GM21619 (cell line): ENCODE results near the gene CALHM4.
"Not testable (repeated sequence)": the region's sequence is repeated elsewhere in the genome, so short reads cannot be mapped to it uniquely, and the experiment has no call there.

Experiments
- ATAC-seq: cut with Tn5 transposase; IDR thresholded peaks from one replicate; pipeline ENCODE4 v1.9.1; 2021; ENCODE audit not compliant: unreplicated experiment

CALHM4 gene

GRCh38 chr6:116572162-116572561, 18.6 kb downstream of the CALHM4 start:
- no peak for ATAC-seq

- no peak for ATAC-seq
These were observed 21.7 kb downstream of the CALHM4 start for GRCh38 chr6:116575227-116575626.

GRCh38 chr6:116577486-116577885, 23.9 kb downstream of the CALHM4 start:
- no peak for ATAC-seq

GRCh38 chr6:116578335-116578734, 24.8 kb downstream of the CALHM4 start:
- no peak for ATAC-seq

- no peak for ATAC-seq
These were observed 25.6 kb downstream of the CALHM4 start for GRCh38 chr6:116579143-116579542.

- no peak for ATAC-seq
These were observed 26.6 kb downstream of the CALHM4 start for GRCh38 chr6:116580198-116580597.

GRCh38 chr6:116586276-116586675, 32.7 kb downstream of the CALHM4 start:
- no peak for ATAC-seq

GRCh38 chr6:116586738-116587137, 33.2 kb downstream of the CALHM4 start:
- no peak for ATAC-seq

- ATAC-seq, result no peak
These were observed 41.7 kb downstream of the CALHM4 start for GRCh38 chr6:116595247-116595646.

GRCh38 chr6:116596815-116597214, 43.3 kb downstream of the CALHM4 start:
- no peak for ATAC-seq

GRCh38 chr6:116603916-116604315, 50.4 kb downstream of the CALHM4 start:
- ATAC-seq, result not testable (repeated sequence)

- not testable (repeated sequence) for ATAC-seq
These were observed 51.3 kb downstream of the CALHM4 start for GRCh38 chr6:116604868-116605267.

GRCh38 chr6:116605935-116606334, 52.4 kb downstream of the CALHM4 start:
- no peak for ATAC-seq
